Activated CD8-positive, alpha-beta T cell treated with anti-CD3 and anti-CD28 coated beads for 36 hours (primary cell): Measurements from ENCODE around the gene IRF2BP2. TPM values are rescaled to one million over a fixed set of nuclear protein-coding genes. Genes with fewer than 3 reads are reported as not detected.

Experiments used
- ATAC-seq: fragments of 200-7000 bp; cut with Tn5 transposase; one replicate; pipeline ENCODE4 v1.10.0; 2021; ENCODE audit warnings: mild to moderate bottlenecking, moderate library complexity
- CTCF ChIA-PET: fragments of 350-600 bp; sonication (Branson Sonifier 250); formaldehyde crosslinking; loops from one replicate; lab custom pipeline; 2021; ENCODE audit warnings: antibody characterized with exemption; lab: Charles Lee
- POLR2A ChIA-PET: fragments of 350-600 bp; sonication (Branson Sonifier 250); formaldehyde crosslinking; loops from one replicate; lab custom pipeline; 2021; ENCODE audit warnings: antibody characterized with exemption; lab: Charles Lee
- DNase-seq: peaks from one replicate; pipeline ENCODE4 v3.0.0-alpha.2; 2020
- H3K27ac Mint-ChIP-seq: one replicate; pipeline ENCODE4 v1.8.0; 2021; ENCODE audit warnings: mild to moderate bottlenecking, mixed read lengths
- H3K27me3 Mint-ChIP-seq: one replicate; pipeline ENCODE4 v1.8.0; 2021; ENCODE audit warnings: mixed read lengths
- H3K36me3 Mint-ChIP-seq: one replicate; pipeline ENCODE4 v1.8.0; 2021; ENCODE audit warnings: low read depth, mixed read lengths
- H3K4me1 Mint-ChIP-seq: one replicate; pipeline ENCODE4 v1.8.0; 2021; ENCODE audit warnings: low read depth, mixed read lengths
- H3K4me3 Mint-ChIP-seq: one replicate; pipeline ENCODE4 v1.8.0; 2021; ENCODE audit warnings: mild to moderate bottlenecking, moderate library complexity, mixed read lengths
- H3K9me3 Mint-ChIP-seq: one replicate; pipeline ENCODE4 v1.8.0; 2021; ENCODE audit warnings: mixed read lengths
- CTCF ChIP-seq: fragments of 200-600 bp; IDR thresholded peaks from one replicate; pipeline ENCODE4 v1.8.0; 2022; ENCODE audit warnings: antibody characterized with exemption, mild to moderate bottlenecking
- intact Hi-C: fragments of 100-400 bp; cut with micrococcal nuclease; formaldehyde crosslinking; loops from one replicate; pipeline ENCODE4 v1.10.0; 2022
- total RNA-seq, 2 experiments: library from RNA; stranded (reverse); gene quantifications; one replicate each; pipeline ENCODE4 v1.2.3, GENCODE V29; 2021

The IRF2BP2 gene
- total RNA-seq, 2 experiments from 2014 or later = 148 to 155 TPM

- POLR2A ChIA-PET = interaction anchor here (1.0 kb wide), 1 partner anchor 9 kb away, joined by 4 read pairs; no protein-coding TSS in a partner anchor
Observed at GRCh38 chr1:234591131-234591530, 18.8 kb downstream of the IRF2BP2 start.

GRCh38 chr1:234589854-234590620 is 19.9 kb downstream of the IRF2BP2 start:
- POLR2A ChIA-PET = interaction anchor here (1.0 kb wide), 1 partner anchor 10 kb away, joined by 4 read pairs; no protein-coding TSS in a partner anchor
- DNase-seq = no peak
- Mint-ChIP-seq H3K4me3 (no peak overlapping the region), H3K4me1 (peaks cover 11% of the 10 kb centered on the region), H3K27me3 (peaks cover 11% of the 10 kb centered on the region), H3K36me3 (no peaks in the 10 kb centered on the region), H3K27ac (no peak overlapping the region), H3K9me3 (no peaks in the 10 kb centered on the region)
- ATAC-seq = no peak
- no peak for TF ChIP-seq CTCF
- intact Hi-C loops = no loop called here
- CTCF ChIA-PET = no interaction called here

More at GRCh38 chr1:234591131-234591530, 18.8 kb downstream of the IRF2BP2 start:
- no peak for TF ChIP-seq CTCF
- ATAC-seq (no peak), DNase-seq (no peak)
- Mint-ChIP-seq H3K27ac (no peak overlapping the region), H3K9me3 (no peaks in the 10 kb centered on the region), H3K4me3 (no peak overlapping the region), H3K4me1 (peaks cover 11% of the 10 kb centered on the region), H3K27me3 (peaks cover 5% of the 10 kb centered on the region), H3K36me3 (no peaks in the 10 kb centered on the region)
- CTCF ChIA-PET = interaction anchor here (1.4 to 1.9 kb wide), 2 partner anchors 92 to 493 kb away, joined by 4 to 6 read pairs; no protein-coding TSS in a partner anchor
- intact Hi-C loops = no loop called here

- POLR2A ChIA-PET = no interaction called here
- no peak overlapping the region for H3K27ac Mint-ChIP-seq
- ATAC-seq = no peak
- DNase-seq = no peak
- no peak overlapping the region for H3K4me3 Mint-ChIP-seq
- intact Hi-C loops = no loop called here
- H3K9me3 Mint-ChIP-seq = no peaks in the 10 kb centered on the region
- CTCF ChIA-PET = interaction anchor here (0.7 kb wide), 1 partner anchor 128 kb away, joined by 3 read pairs; no protein-coding TSS in a partner anchor
- H3K4me1 Mint-ChIP-seq = peaks cover 6% of the 10 kb centered on the region
- no peak for TF ChIP-seq CTCF
- peaks cover 11% of the 10 kb centered on the region for H3K27me3 Mint-ChIP-seq
- H3K36me3 Mint-ChIP-seq = no peaks in the 10 kb centered on the region
Observed at GRCh38 chr1:234589064-234589800, 20.7 kb downstream of the IRF2BP2 start.

- intact Hi-C loops = no loop called here
- POLR2A ChIA-PET = no interaction called here
Observed at GRCh38 chr1:234588386-234588785, 21.6 kb downstream of the IRF2BP2 start.

More at GRCh38 chr1:234588386-234588785, 21.6 kb downstream of the IRF2BP2 start:
- TF ChIP-seq CTCF = no peak
- DNase-seq = no peak
- Mint-ChIP-seq H3K27me3 (peaks cover 11% of the 10 kb centered on the region), H3K4me3 (no peak overlapping the region), H3K4me1 (no peaks in the 10 kb centered on the region), H3K27ac (no peak overlapping the region), H3K36me3 (no peaks in the 10 kb centered on the region), H3K9me3 (no peaks in the 10 kb centered on the region)
- no peak for ATAC-seq
- CTCF ChIA-PET = interaction anchor here (0.7 kb wide), 1 partner anchor 128 kb away, joined by 3 read pairs; no protein-coding TSS in a partner anchor
